DND-41 (cell line): ENCODE results near the gene CPXM1.

ENCODE experiments used
- CTCF ChIP-seq: IDR thresholded peaks from 2 replicates; pipeline ENCODE4 v1.5.1; 2012; ENCODE audit warnings: borderline replicate concordance, low read length, moderate library complexity, mild to moderate bottlenecking; ENCODE audit not compliant: poor library complexity, severe bottlenecking; ENCODE audit errors: extremely low read depth
- EZH2 ChIP-seq: IDR thresholded peaks from 3 replicates; pipeline ENCODE4 v1.6.1; 2012; ENCODE audit warnings: borderline replicate concordance, low read depth, mild to moderate bottlenecking, moderate library complexity, low read length, inconsistent platforms; ENCODE audit not compliant: severe bottlenecking

DNA sequence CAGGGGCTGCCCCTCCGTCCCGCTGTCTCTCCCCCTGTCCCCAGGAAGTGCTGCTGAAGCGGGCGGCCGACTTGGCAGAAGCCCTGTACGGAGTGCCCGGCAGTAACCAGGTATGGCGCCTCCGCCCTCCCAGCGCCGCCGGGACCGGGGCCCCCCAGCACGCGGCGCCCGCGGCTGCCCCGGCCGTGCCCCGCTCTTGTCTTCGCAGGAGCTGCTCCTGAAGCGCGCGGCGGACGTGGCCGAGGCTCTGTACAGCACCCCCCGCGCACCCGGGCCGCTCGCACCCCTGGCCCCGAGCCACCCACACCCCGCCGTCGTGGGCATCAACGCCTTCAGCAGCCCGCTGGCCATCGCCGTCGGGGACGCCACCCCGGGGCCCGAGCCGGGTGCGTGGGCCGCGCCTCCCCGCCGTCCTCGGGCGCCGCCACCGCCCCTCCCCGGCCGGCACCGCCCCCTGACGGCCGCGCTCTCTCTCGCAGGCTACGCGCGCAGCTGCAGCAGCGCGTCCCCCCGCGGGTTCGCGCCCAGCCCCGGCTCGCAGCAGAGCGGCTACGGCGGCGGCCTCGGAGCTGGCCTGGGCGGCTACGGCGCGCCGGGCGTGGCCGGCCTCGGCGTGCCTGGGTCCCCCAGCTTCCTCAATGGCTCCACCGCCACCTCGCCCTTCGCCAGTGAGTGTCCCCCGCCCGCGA, 48.4 kb downstream of the CPXM1 start:
- no peak for TF ChIP-seq CTCF
- TF ChIP-seq EZH2: no peak
